K562 (cell line): Measurements from ENCODE around the gene LTK. TPM values are rescaled to one million over a fixed set of nuclear protein-coding genes. Genes with fewer than 3 reads are reported as not detected.

Experiments
- CBFA2T3 ChIP-seq: fragments of 450-650 bp; IDR thresholded peaks from 2 replicates; pipeline ENCODE4 v1.6.1; 2017
- CBFB ChIP-seq: sonication (generic); formaldehyde crosslinking; IDR thresholded peaks from 2 replicates; pipeline ENCODE4 v1.4.0; 2020; ENCODE audit warnings: mild to moderate bottlenecking, missing genetic modification reagents
- CC2D1A ChIP-seq: fragments of 450-650 bp; IDR thresholded peaks from 2 replicates; pipeline ENCODE4 v1.6.1; 2017; ENCODE audit warnings: mild to moderate bottlenecking
- E4F1 ChIP-seq: fragments of 250-450 bp; sonication (Bioruptor Pico); IDR thresholded peaks from 2 replicates; pipeline ENCODE4 v1.5.0; 2021; ENCODE audit warnings: mild to moderate bottlenecking, borderline replicate concordance
- ETV1 ChIP-seq: fragments of 450-650 bp; conservative IDR thresholded peaks from 2 replicates; pipeline ENCODE4 v1.6.1; 2016; ENCODE audit warnings: missing genetic modification characterization, control low read depth, low read depth, missing compliant biosample characterization
- ETV6 ChIP-seq, 3 experiments: fragments of 150-350 bp in 1 of 3; sonication (generic) in 1 of 3; formaldehyde crosslinking in 1 of 3; IDR thresholded peaks; 2 replicates each; pipeline versions ENCODE4 v1.6.1 to v1.8.0; 2014 to 2022; ENCODE audit warnings: borderline replicate concordance in 2 of 3, low read depth in 2 of 3, antibody characterized with exemption in 1 of 3, low read length in 1 of 3, mild to moderate bottlenecking in 1 of 3, missing genetic modification reagents in 1 of 3
- FIP1L1 ChIP-seq: fragments of 200-400 bp; formaldehyde crosslinking; IDR thresholded peaks from 2 replicates; pipeline ENCODE4 v1.6.1; 2018; ENCODE audit warnings: mild to moderate bottlenecking, low read depth, low read length; ENCODE audit not compliant: poor library complexity, severe bottlenecking
- FOXJ3 ChIP-seq: sonication (generic); formaldehyde crosslinking; IDR thresholded peaks from 2 replicates; pipeline ENCODE4 v1.4.0; 2020; ENCODE audit warnings: mild to moderate bottlenecking, missing genetic modification reagents
- NBN ChIP-seq: fragments of 450-650 bp; IDR thresholded peaks from 2 replicates; pipeline ENCODE4 v1.6.1; 2016; ENCODE audit warnings: low read depth, mild to moderate bottlenecking
- PTRF ChIP-seq: fragments of 450-650 bp; IDR thresholded peaks from 2 replicates; pipeline ENCODE4 v1.6.1; 2016; ENCODE audit warnings: mild to moderate bottlenecking, missing genetic modification characterization, missing compliant biosample characterization
- RBBP5 ChIP-seq: fragments of 200-600 bp; sonication (generic); IDR thresholded peaks from 2 replicates; pipeline ENCODE4 v1.6.1; 2012; ENCODE audit warnings: borderline replicate concordance, mild to moderate bottlenecking, low read length, control low read depth, inconsistent platforms; ENCODE audit not compliant: insufficient read depth, poor library complexity, severe bottlenecking
- RBM15 ChIP-seq: fragments of 200-400 bp; formaldehyde crosslinking; IDR thresholded peaks from 2 replicates; pipeline ENCODE4 v1.6.1; 2018; ENCODE audit warnings: mild to moderate bottlenecking, low read length, moderate library complexity; ENCODE audit not compliant: insufficient read depth
- SMAD4 ChIP-seq: fragments of 250-450 bp; sonication (Bioruptor Pico); conservative IDR thresholded peaks from 2 replicates; pipeline ENCODE4 v1.8.0; 2021; ENCODE audit warnings: inconsistent platforms, mild to moderate bottlenecking, moderate library complexity
- SMC3 ChIP-seq: conservative IDR thresholded peaks from 2 replicates; pipeline ENCODE4 v1.6.1; 2011; ENCODE audit warnings: low read depth, low read length, improper control_type of control experiment; ENCODE audit not compliant: insufficient read depth
- TAL1 ChIP-seq: fragments of 450-650 bp; IDR thresholded peaks from 2 replicates; pipeline ENCODE4 v1.6.1; 2016; ENCODE audit warnings: mild to moderate bottlenecking
- VEZF1 ChIP-seq: fragments of 200-800 bp; sonication (Bioruptor generic); IDR thresholded peaks from 2 replicates; pipeline ENCODE4 v1.6.1; 2017; ENCODE audit warnings: missing genetic modification characterization, missing compliant biosample characterization
- ZBTB33 ChIP-seq: sonication (generic); formaldehyde crosslinking; IDR thresholded peaks from 2 replicates; pipeline ENCODE4 v1.8.1; 2023; ENCODE audit warnings: mild to moderate bottlenecking, missing genetic modification reagents
- ZKSCAN3 ChIP-seq: fragments of 250-450 bp; sonication (Bioruptor Pico); IDR thresholded peaks from 2 replicates; pipeline ENCODE4 v1.4.0; 2020
- ZNF263 ChIP-seq: sonication (generic); formaldehyde crosslinking; IDR thresholded peaks from 2 replicates; pipeline ENCODE4 v1.8.0; 2022; ENCODE audit warnings: mild to moderate bottlenecking, missing genetic modification reagents, borderline replicate concordance
- ZNF445 ChIP-seq: fragments of 250-450 bp; sonication (Bioruptor Pico); IDR thresholded peaks from 2 replicates; pipeline ENCODE4 v1.4.0; 2020; ENCODE audit warnings: low read depth, mild to moderate bottlenecking, moderate library complexity
- ZNF740 ChIP-seq, 3 experiments: fragments of 200-800 bp in 1 of 3; sonication (Bioruptor generic) in 1 of 3; sonication (generic) in 1 of 3; formaldehyde crosslinking in 1 of 3; IDR thresholded peaks; 2 replicates each; pipeline versions ENCODE4 v1.6.1 to v1.8.0; 2016 to 2022; ENCODE audit warnings: mild to moderate bottlenecking in 2 of 3, missing compliant biosample characterization in 2 of 3, missing genetic modification characterization in 2 of 3, missing genetic modification reagents in 1 of 3
- polyA plus RNA-seq, 8 experiments: library from polyadenylated mRNA; depleted of rRNA in 4 of 8; stranded (reverse) in 5 of 8; unstranded in 3 of 8; fragments of >200 nt; fragmentation: Nextera tagmentation in 2 of 8; fragmentation: Illumina TruSeq in 1 of 8; extraction: Ambion mirVana in 2 of 8; extraction: Trizol in 1 of 8; gene quantifications; 2 replicates each; pipeline versions ENCODE4 v1.2.1 to v1.2.3, GENCODE V29; 2011 to 2014; ENCODE audit warnings: inconsistent platforms in 1 of 8, missing spikeins in 1 of 8
- total RNA-seq, 7 experiments: library from RNA; depleted of rRNA in 6 of 7; stranded (reverse); fragments of >200 nt in 6 of 7; fragmentation: Illumina TruSeq in 2 of 7; extraction: Trizol in 2 of 7; gene quantifications; 2 replicates each; pipeline versions ENCODE4 v1.2.1 to v1.2.3, GENCODE V29; 2011 to 2021; ENCODE audit warnings: low replicate concordance in 1 of 7

The LTK gene
- total and polyA plus RNA-seq, 9 of the 15 experiments (the other 6 are each of a cell fraction or from before 2014, with no cell fraction given), result 0.25 to 4.4 (median 1.8) TPM

- no peak for TF ChIP-seq FIP1L1
- no peak for TF ChIP-seq RBM15
- TF ChIP-seq ETV6 (IDR thresholded peaks at IDR 0.05; ENCODE audit: borderline replicate concordance in 1 of 2, low read depth in 2 of 2, low read length in 1 of 2), result 0 out of 4 replicates have a peak, but pooled peaks of 1 of the 2 experiments have one; percentile 43
- no peak for TF ChIP-seq ETV6 (CRISPR knock-in tag; IDR thresholded peaks at IDR 0.05; ENCODE audit: borderline replicate concordance)
- 0 out of 2 replicates have a peak, but pooled peaks have one; percentile 20 for TF ChIP-seq SMAD4 (CRISPR knock-in tag)
- TF ChIP-seq ZNF445, result no peak
- no peak for TF ChIP-seq CBFB (CRISPR knock-in tag)
- no peak for TF ChIP-seq SMC3
- no peak for TF ChIP-seq ETV1 (tag)
- TF ChIP-seq NBN, result peak; percentile 59; the same call in 1 of the 2 replicates
- TF ChIP-seq ZBTB33 (CRISPR knock-in tag), result no peak
- TF ChIP-seq RBBP5, result no peak
- peak; percentile 35; the same call in 1 of the 2 replicates for TF ChIP-seq CC2D1A
- no peak for TF ChIP-seq E4F1 (CRISPR knock-in tag)
- no peak for TF ChIP-seq ZNF740 (CRISPR knock-in tag; IDR thresholded peaks at IDR 0.05)
- TF ChIP-seq ZNF740 (tag; IDR thresholded peaks at IDR 0.05), result no peak
- peak; percentile 66 for TF ChIP-seq VEZF1
- TF ChIP-seq TAL1, result peak; percentile 71
- no peak; the same call in 1 of the 2 replicates for TF ChIP-seq ZNF263 (CRISPR knock-in tag)
- no peak for TF ChIP-seq PTRF
- TF ChIP-seq FOXJ3 (CRISPR knock-in tag), result no peak
- TF ChIP-seq ZKSCAN3 (CRISPR knock-in tag), result no peak
- peak; percentile 95 for TF ChIP-seq CBFA2T3
These were observed 49.2 kb upstream of the LTK start (continued) for GRCh38 chr15:41562784-41563198.
